B cell (primary cell): ENCODE data around the gene MTPN. TPM values are rescaled to one million over a fixed set of nuclear protein-coding genes. Genes with fewer than 3 reads are reported as not detected.

Source experiments
- ATAC-seq: fragments of 200-7000 bp; cut with Tn5 transposase; one replicate; pipeline ENCODE4 v1.10.0; 2021; ENCODE audit warnings: low read depth, mild to moderate bottlenecking, moderate number of reproducible peaks, moderate library complexity
- CTCF ChIA-PET: fragments of 350-600 bp; sonication (Branson Sonifier 250); formaldehyde crosslinking; loops from one replicate; lab custom pipeline; 2021; ENCODE audit warnings: antibody characterized with exemption, inconsistent platforms; lab: Charles Lee
- POLR2A ChIA-PET: fragments of 350-600 bp; sonication (Branson Sonifier 250); formaldehyde crosslinking; loops from one replicate; lab custom pipeline; 2021; ENCODE audit warnings: antibody characterized with exemption; lab: Charles Lee
- DNase-seq: peaks from one replicate; pipeline ENCODE4 v3.0.0; 2013
- H2AFZ ChIP-seq: 2 replicates; pipeline ENCODE4 v1.6.1; 2012; ENCODE audit warnings: mild to moderate bottlenecking, low read depth, low read length; ENCODE audit not compliant: insufficient read depth, poor library complexity, severe bottlenecking
- H3K27ac ChIP-seq, 2 donors: 1 replicate in 1 of 2; 2 replicates in 1 of 2; pipeline ENCODE4 v1.5.1; 2012 to 2013; ENCODE audit warnings: low read length in 2 of 2, mild to moderate bottlenecking in 2 of 2, moderate library complexity in 1 of 2
- H3K27me3 ChIP-seq, 4 experiments: fragments of 200-600 bp in 1 of 4; sonication (generic) in 1 of 4; replicated peaks in 1 of 4; 1 replicate in 2 of 4; 2 replicates in 2 of 4; pipeline versions ENCODE4 v1.6.1 to v1.7.0; 2013 to 2016; ENCODE audit warnings: low read length in 3 of 4, mild to moderate bottlenecking in 2 of 4, mixed read lengths in 1 of 4, moderate library complexity in 1 of 4; ENCODE audit not compliant: insufficient read depth in 4 of 4, control insufficient read depth in 3 of 4; ENCODE audit errors: control extremely low read depth in 1 of 4
- H3K36me3 ChIP-seq, 2 experiments: replicated peaks in 1 of 2; 1 replicate in 1 of 2; 2 replicates in 1 of 2; pipeline versions ENCODE4 v1.6.1 to v1.7.1; 2013; ENCODE audit warnings: low read length in 1 of 2; ENCODE audit not compliant: insufficient read depth in 2 of 2, control insufficient read depth in 1 of 2; ENCODE audit errors: control extremely low read depth in 1 of 2, extremely low read depth in 1 of 2
- H3K4me1 ChIP-seq, 2 donors: fragments of 200-600 bp in 1 of 2; sonication (generic) in 1 of 2; 1 replicate in 1 of 2; 2 replicates in 1 of 2; pipeline versions ENCODE4 v1.5.1 to v1.6.1; 2013 to 2017; ENCODE audit warnings: low read length in 2 of 2; ENCODE audit not compliant: control insufficient read depth in 2 of 2, insufficient read depth in 2 of 2
- H3K4me2 ChIP-seq: replicated peaks from 2 replicates; pipeline ENCODE3; 2012; ENCODE audit warnings: mild to moderate bottlenecking, low read depth, low read length; ENCODE audit not compliant: poor library complexity, severe bottlenecking
- H3K4me3 ChIP-seq, 5 experiments: fragments of 200-600 bp in 1 of 5; sonication (generic) in 1 of 5; 1 replicate in 3 of 5; 2 replicates in 2 of 5; pipeline versions ENCODE4 v1.5.1 to v1.7.0; 2011 to 2016; ENCODE audit warnings: low read length in 4 of 5, mild to moderate bottlenecking in 4 of 5, low read depth in 2 of 5, control low read depth in 1 of 5, moderate library complexity in 1 of 5; ENCODE audit not compliant: insufficient read depth in 1 of 5; ENCODE audit errors: control extremely low read depth in 1 of 5, extremely low read depth in 1 of 5
- H3K79me2 ChIP-seq: fragments of 200-600 bp; sonication (generic); one replicate; pipeline ENCODE4 v1.6.0; 2016; ENCODE audit warnings: low read length; ENCODE audit not compliant: control insufficient read depth, insufficient read depth
- H3K9ac ChIP-seq: fragments of 200-600 bp; sonication (generic); 2 replicates; pipeline ENCODE4 v1.6.1; 2017; ENCODE audit warnings: mild to moderate bottlenecking, low read length, moderate library complexity
- H3K9me3 ChIP-seq, 3 donors: one replicate each; pipeline versions ENCODE4 v1.6.1 to v1.7.1; 2013; ENCODE audit warnings: low read length in 2 of 3; ENCODE audit not compliant: control insufficient read depth in 2 of 3, insufficient read depth in 1 of 3; ENCODE audit errors: control extremely low read depth in 1 of 3
- H4K20me1 ChIP-seq: 2 replicates; pipeline ENCODE4 v1.6.0; 2012; ENCODE audit warnings: mild to moderate bottlenecking, low read length; ENCODE audit not compliant: insufficient read depth, control insufficient read depth, poor library complexity, severe bottlenecking
- H3K27ac Mint-ChIP-seq: one replicate; pipeline ENCODE4 v1.8.0; 2021; ENCODE audit warnings: mixed read lengths
- H3K27me3 Mint-ChIP-seq: one replicate; pipeline ENCODE4 v1.8.0; 2021; ENCODE audit warnings: mixed read lengths
- H3K4me1 Mint-ChIP-seq: one replicate; pipeline ENCODE4 v1.8.0; 2021; ENCODE audit warnings: mixed read lengths
- H3K4me3 Mint-ChIP-seq: one replicate; pipeline ENCODE4 v1.8.0; 2021; ENCODE audit warnings: mixed read lengths
- H3K9me3 Mint-ChIP-seq: one replicate; pipeline ENCODE4 v1.8.0; 2022; ENCODE audit warnings: mixed read lengths; ENCODE audit not compliant: insufficient read depth
- CTCF ChIP-seq: fragments of 200-600 bp; IDR thresholded peaks from one replicate; pipeline ENCODE4 v1.8.0; 2022; ENCODE audit warnings: antibody characterized with exemption, mild to moderate bottlenecking
- EZH2 ChIP-seq: IDR thresholded peaks from 2 replicates; pipeline ENCODE4 v1.6.1; 2012; ENCODE audit warnings: borderline replicate concordance, low read depth, mild to moderate bottlenecking, moderate library complexity, low read length; ENCODE audit not compliant: insufficient read depth, poor library complexity, severe bottlenecking
- WGBS: methylation state at CpG from one replicate; pipeline ENCODE4 v1.1.5; 2013; ENCODE audit warnings: missing lambda C conversion rate; ENCODE audit not compliant: insufficient coverage; 5-methylcytosine and 5-hydroxymethylcytosine counted together
- intact Hi-C: fragments of 100-400 bp; cut with micrococcal nuclease; formaldehyde crosslinking; loops from one replicate; pipeline ENCODE4 v1.10.0; 2022
- polyA plus RNA-seq: library from polyadenylated mRNA; depleted of rRNA; stranded (reverse); fragments of >200 nt; gene quantifications from 2 replicates; pipeline ENCODE4 v1.2.3, GENCODE V29; 2012
- total RNA-seq, 2 donors: library from RNA; stranded (reverse); fragments of 120-200 nt in 1 of 2; gene quantifications; 1 replicate in 1 of 2; 2 replicates in 1 of 2; pipeline versions ENCODE4 v1.2.3 to v1.2.4, GENCODE V29; 2013 to 2022

The MTPN gene
- total and polyA plus RNA-seq, 2 donors (not counting 1 experiment from before 2014, with no cell fraction given): 60.5 to 115 TPM

- CTCF ChIA-PET: no interaction called here
- peaks cover 0 to 3% (median 0%) of the 10 kb centered on the region in 3 donors for H3K9me3 ChIP-seq
Measured at GRCh38 chr7:135950972-135951371, 26.2 kb downstream of the MTPN start.

GRCh38 chr7:135950429-135950828 is 26.7 kb downstream of the MTPN start:
- CTCF ChIA-PET: interaction anchor here (0.7 kb wide), 1 partner anchor 60 kb away, joined by 6 read pairs; no protein-coding TSS in a partner anchor

More at GRCh38 chr7:135950972-135951371, 26.2 kb downstream of the MTPN start:
- TF ChIP-seq EZH2 (no peak), CTCF (no peak)
- Histone ChIP-seq H3K27me3 (no peaks in the 10 kb centered on the region), H3K27ac (no peak overlapping the region), H3K9ac (no peak overlapping the region), H3K4me2 (no peak overlapping the region), H3K36me3 (peaks cover 6 to 68% of the 10 kb centered on the region in 2 experiments), H3K4me1 (peaks cover 22 to 31% of the 10 kb centered on the region in 2 donors), H4K20me1 (peaks cover 99% of the 10 kb centered on the region), H3K79me2 (peaks cover 100% of the 10 kb centered on the region), H3K4me3 (no peak overlapping the region), H2AFZ (no peak overlapping the region)
- DNase-seq: no peak
- ATAC-seq: no peak
- Mint-ChIP-seq H3K9me3 (no peaks in the 10 kb centered on the region), H3K4me1 (peaks cover 73% of the 10 kb centered on the region), H3K4me3 (no peak overlapping the region), H3K27ac (no peak overlapping the region), H3K27me3 (no peaks in the 10 kb centered on the region)
- 100% methylated on average over 2 of the region's 2 CpGs for WGBS
- POLR2A ChIA-PET: no interaction called here
- intact Hi-C loops: no loop called here

More at GRCh38 chr7:135950429-135950828, 26.7 kb downstream of the MTPN start:
- peaks cover 0 to 3% (median 0%) of the 10 kb centered on the region in 3 donors for H3K9me3 ChIP-seq
- H3K79me2 ChIP-seq: peaks cover 100% of the 10 kb centered on the region
- Mint-ChIP-seq H3K9me3 (no peaks in the 10 kb centered on the region), H3K4me3 (no peak overlapping the region), H3K27me3 (no peaks in the 10 kb centered on the region), H3K4me1 (peaks cover 71% of the 10 kb centered on the region), H3K27ac (no peak overlapping the region)
- peaks cover 22 to 26% of the 10 kb centered on the region in 2 donors for H3K4me1 ChIP-seq
- POLR2A ChIA-PET: no interaction called here
- no peak for ATAC-seq
- H3K27me3 ChIP-seq: no peaks in the 10 kb centered on the region
- H3K27ac ChIP-seq: no peak overlapping the region
- H3K4me3 ChIP-seq: no peak overlapping the region
- H3K9ac ChIP-seq: no peak overlapping the region
- H3K36me3 ChIP-seq: peaks cover 7 to 74% of the 10 kb centered on the region in 2 experiments
- no peak for DNase-seq
- no peak overlapping the region for H3K4me2 ChIP-seq
- peaks cover 96% of the 10 kb centered on the region for H4K20me1 ChIP-seq
- H2AFZ ChIP-seq: no peak overlapping the region
- TF ChIP-seq CTCF: no peak
- no peak for TF ChIP-seq EZH2
- intact Hi-C loops: no loop called here
